Stimulated activated memory B cell treated with anti-CD40 and anti-IgM and Interleukin-4, amounts not matched to agents 10 μg/mL and 1 μg/mL and 100 μg/mL, for 72 hours (primary cell): ENCODE measurements around the gene KCNAB2.
A peak's percentile ranks its signal among the peaks of the same experiment; 100 is the strongest.

Experiments used
- ATAC-seq: fragments of 150-1000 bp; cut with Tn5 transposase; 2 replicates; pipeline ENCODE4 v1.10.0; 2021
- H3K27ac Mint-ChIP-seq: one replicate; pipeline ENCODE4 v1.8.0; 2022; ENCODE audit warnings: mild to moderate bottlenecking, mixed read lengths
- H3K27me3 Mint-ChIP-seq: one replicate; pipeline ENCODE4 v1.8.0; 2022; ENCODE audit warnings: mixed read lengths
- H3K36me3 Mint-ChIP-seq: one replicate; pipeline ENCODE4 v1.8.0; 2022; ENCODE audit warnings: mixed read lengths
- H3K4me1 Mint-ChIP-seq: one replicate; pipeline ENCODE4 v1.8.0; 2022; ENCODE audit warnings: mixed read lengths
- H3K4me3 Mint-ChIP-seq: one replicate; pipeline ENCODE4 v1.8.0; 2022; ENCODE audit warnings: mild to moderate bottlenecking, moderate library complexity, mixed read lengths
- H3K9me3 Mint-ChIP-seq: one replicate; pipeline ENCODE4 v1.8.0; 2022; ENCODE audit warnings: mixed read lengths

KCNAB2 gene

DNA sequence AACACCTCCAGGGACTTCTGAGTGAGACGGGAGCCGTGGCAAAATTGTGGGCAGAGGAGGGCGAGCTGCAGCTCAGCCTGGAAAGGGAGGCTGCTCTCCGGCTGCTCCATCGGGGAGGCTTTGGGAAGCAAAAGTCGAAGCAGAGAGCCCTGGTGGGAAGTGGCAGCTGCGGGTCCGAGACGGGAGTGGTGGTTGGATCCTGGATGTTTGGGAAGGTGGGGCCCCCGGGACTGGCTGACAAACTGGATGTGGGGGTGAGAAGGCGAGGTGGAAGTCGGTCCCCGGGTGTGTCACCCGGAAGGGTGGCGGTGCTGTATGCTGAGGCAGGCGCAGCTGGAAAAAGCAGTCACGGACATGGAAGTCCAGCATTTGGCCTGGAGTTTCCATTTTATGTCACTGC, 52.1 kb downstream of the KCNAB2 start:
- Mint-ChIP-seq H3K9me3 (no peaks in the 10 kb centered on the region), H3K4me3 (no peak overlapping the region), H3K36me3 (peaks cover 42% of the 10 kb centered on the region), H3K27me3 (no peaks in the 10 kb centered on the region), H3K27ac (no peak overlapping the region), H3K4me1 (peaks cover 6% of the 10 kb centered on the region)
- no peak for ATAC-seq

DNA sequence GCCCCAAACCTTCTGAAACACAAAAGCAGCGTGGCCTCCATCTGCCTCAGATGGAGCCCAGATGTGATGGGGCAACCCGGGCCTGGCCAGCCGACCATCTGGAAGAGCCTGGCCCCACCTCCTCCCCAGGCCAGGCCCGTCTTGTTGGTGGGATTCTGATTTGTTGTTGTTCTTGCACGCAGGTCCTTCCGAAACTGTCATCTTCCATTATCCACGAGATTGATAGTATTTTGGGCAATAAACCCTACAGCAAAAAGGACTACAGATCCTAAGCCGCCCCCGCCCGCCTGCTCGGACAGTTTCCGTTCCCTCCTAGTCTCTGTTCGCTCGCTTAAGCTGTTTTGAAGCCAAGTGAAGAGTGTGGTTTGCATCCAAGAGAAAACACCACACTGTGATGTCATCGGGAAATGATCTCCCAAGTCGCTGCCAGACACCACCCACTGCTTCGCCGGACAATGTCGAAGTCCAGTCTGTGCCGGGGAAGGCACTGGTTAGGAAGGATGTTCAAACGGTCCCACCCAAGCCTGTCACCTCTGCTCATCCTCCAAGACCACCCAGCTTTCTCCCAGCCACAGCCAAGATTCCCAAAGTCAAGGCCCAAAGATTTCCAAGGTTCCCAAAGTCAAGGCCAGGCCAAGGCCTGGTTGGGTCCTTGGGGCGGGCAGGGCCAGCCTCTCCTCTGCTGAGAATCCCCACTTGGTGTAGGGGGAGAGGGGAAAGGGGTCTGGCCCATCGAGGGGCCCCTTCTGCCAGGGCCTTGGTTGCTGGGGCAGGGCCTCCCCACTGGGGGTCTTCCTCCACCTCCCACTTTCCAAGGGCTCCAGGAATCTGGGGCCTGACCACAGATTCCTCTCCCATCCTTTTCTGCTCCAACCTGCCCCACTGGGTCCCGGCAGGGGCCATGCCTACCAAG, 52.9 kb downstream of the KCNAB2 start:
- no peak overlapping the region for H3K27ac Mint-ChIP-seq
- H3K36me3 Mint-ChIP-seq: peaks cover 36% of the 10 kb centered on the region
- peaks cover 6% of the 10 kb centered on the region for H3K4me1 Mint-ChIP-seq
- ATAC-seq: no peak
- no peaks in the 10 kb centered on the region for H3K27me3 Mint-ChIP-seq
- H3K9me3 Mint-ChIP-seq: no peaks in the 10 kb centered on the region
- no peak overlapping the region for H3K4me3 Mint-ChIP-seq

DNA sequence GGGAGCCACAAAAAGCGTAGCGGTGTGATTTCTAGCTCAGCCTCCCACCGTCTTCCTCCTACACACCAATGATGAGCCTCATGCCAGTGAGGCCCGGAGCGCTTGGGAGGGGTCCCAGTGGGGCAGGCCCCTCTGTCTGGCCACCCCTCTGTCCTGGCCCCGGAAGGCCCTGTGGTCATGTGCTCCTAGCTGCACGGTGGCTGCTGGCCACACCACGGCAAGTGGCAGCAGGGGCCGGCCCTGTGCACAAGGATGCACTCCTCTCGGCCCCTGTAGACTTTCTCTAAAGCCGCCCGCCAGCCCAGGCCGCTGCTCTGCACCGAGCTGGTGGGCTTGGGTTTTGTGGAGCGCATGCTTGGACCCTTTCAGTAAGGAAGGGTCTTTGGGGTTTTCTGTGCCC, 53.6 kb downstream of the KCNAB2 start:
- no peak overlapping the region for H3K27ac Mint-ChIP-seq
- no peak overlapping the region for H3K4me3 Mint-ChIP-seq
- ATAC-seq: no peak
- peaks cover 28% of the 10 kb centered on the region for H3K36me3 Mint-ChIP-seq
- H3K9me3 Mint-ChIP-seq: no peaks in the 10 kb centered on the region
- H3K27me3 Mint-ChIP-seq: no peaks in the 10 kb centered on the region
- H3K4me1 Mint-ChIP-seq: peaks cover 6% of the 10 kb centered on the region

DNA sequence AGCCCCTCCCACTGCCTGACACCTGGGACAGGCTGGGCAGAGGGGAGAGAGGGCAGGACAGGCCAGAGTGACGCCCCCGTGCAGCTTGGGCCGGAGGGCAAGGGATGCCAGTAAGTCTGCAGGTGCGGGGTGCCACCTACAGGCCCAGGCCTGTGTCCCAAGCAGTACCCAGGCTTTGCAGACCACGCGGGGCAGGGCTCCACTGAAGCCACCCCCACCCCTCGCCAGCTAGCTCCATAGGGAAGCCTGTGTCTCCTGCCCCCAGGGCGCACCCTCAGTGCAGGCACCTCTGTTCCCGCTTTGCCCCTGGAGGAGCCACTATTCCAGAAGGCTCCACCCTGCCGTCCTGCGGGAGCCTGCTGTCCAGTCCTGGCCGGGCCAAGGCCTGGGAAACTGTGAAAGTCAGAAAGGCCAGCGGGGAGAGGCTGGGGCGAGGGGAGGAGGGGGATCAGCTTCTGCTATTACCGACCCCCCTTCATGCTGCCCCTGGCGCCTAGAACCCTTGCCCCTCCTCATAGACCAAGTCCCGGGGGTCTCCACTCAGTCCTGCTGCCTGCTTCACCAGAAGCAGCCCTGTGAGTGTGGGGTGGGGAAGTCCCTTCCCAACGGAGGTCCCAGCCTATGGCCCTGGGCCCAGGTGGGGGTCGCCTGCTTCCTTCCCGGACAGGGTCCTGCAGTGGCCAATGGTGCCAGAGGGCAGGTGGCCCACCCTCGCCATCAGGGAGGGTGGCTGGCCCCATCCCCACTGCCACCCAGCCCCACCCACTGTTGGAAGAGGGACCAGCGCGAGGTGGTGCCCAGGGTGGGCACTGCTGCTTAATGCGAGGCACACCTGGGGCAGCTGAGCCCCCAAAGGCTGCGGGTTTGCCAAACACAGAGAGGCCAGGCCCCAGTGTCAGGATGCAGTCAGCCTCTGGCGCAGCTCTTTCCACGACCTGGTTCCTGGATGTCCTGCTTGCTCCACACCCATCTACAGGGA, 54.4 kb downstream of the KCNAB2 start:
- Mint-ChIP-seq H3K27me3 (peaks cover 6% of the 10 kb centered on the region), H3K36me3 (peaks cover 25% of the 10 kb centered on the region), H3K9me3 (no peaks in the 10 kb centered on the region), H3K4me3 (no peak overlapping the region), H3K4me1 (peaks cover 6% of the 10 kb centered on the region), H3K27ac (no peak overlapping the region)
- ATAC-seq: no peak

DNA sequence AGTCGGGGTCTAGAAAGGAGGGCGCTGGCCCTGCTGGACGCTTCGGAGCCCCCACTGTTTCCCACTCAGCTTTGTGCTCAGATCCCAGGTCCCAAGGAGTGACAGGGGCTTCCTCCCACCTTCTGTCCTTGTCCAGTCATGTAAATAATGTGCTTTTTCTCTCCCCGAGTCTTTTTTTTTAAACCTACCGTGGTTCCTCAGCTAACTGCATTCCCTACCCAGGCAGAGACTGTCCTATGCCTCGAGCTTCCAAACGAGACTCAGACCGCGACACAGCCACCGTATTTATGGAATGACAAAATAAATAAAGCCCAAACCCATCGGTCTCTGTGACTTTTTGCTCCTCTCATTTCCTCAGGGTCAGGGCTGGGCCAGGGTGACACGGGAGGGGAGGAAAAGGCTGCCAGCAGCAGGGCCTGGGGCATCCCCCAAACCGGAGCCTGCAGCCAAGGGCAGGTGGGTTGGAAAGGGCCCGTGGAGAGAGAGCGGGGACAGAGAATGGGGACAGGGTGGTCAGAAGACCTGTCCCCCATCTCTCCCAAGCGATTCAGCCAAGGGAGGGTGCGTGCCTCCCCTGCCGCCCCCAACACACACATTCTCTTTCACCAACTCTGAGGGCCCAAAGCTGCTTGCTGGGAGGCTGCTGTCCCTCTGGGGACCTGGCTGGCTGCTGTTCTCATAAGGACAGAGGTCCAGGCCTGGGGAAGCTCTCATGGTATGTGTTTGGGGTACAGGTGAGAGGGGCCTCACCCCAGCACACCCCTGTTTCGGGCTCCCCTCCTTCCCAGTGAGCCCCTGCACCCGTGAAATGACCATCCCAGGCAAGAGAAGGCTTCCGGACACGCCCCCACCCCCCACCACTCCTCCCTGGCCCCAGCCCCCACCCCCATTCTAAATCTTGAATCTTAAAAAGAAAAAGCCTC, 55.4 kb downstream of the KCNAB2 start:
- peaks cover 17% of the 10 kb centered on the region for H3K27me3 Mint-ChIP-seq
- H3K4me1 Mint-ChIP-seq: peaks cover 6% of the 10 kb centered on the region
- H3K4me3 Mint-ChIP-seq: no peak overlapping the region
- peaks cover 25% of the 10 kb centered on the region for H3K36me3 Mint-ChIP-seq
- no peak overlapping the region for H3K27ac Mint-ChIP-seq
- H3K9me3 Mint-ChIP-seq: no peaks in the 10 kb centered on the region
- no peak for ATAC-seq

DNA sequence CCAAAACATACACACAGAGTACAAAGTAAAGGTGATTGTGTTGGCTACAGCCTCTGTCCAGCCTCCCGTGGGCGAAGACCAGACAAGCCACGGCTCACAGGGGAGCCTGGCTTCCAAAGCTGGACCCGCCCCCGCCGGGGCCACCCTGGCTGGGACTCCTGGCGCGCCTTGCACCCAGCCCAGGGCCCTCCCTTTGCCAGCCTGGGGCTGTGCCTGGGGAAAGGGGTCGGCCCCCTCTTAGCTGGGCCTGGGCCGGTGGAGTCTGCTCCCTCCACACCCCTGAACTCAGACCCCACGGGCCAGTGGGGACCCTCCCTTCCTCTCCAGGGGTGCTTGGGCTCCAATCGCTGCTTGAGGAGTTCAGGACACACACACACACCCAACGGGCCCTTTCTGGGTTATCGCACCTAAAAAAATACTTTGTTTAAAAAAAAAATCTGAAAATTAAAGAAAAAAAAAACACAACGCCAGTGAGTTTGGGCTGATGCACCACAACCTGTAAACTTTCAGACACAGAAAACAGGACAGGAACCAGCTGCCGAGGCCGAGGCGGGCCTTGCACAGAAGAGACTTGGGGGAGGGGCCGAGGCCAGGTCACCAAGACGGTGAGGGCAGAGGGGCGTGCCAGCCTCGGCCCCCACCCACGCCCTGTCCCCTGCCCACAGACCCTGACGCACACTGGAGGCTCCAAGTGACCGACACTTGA, 56.3 kb downstream of the KCNAB2 start:
- Mint-ChIP-seq H3K4me1 (peaks cover 6% of the 10 kb centered on the region), H3K27me3 (peaks cover 24% of the 10 kb centered on the region), H3K9me3 (peaks cover 2% of the 10 kb centered on the region), H3K27ac (no peak overlapping the region), H3K4me3 (no peak overlapping the region), H3K36me3 (peaks cover 25% of the 10 kb centered on the region)
- peak; percentile 37 for ATAC-seq

DNA sequence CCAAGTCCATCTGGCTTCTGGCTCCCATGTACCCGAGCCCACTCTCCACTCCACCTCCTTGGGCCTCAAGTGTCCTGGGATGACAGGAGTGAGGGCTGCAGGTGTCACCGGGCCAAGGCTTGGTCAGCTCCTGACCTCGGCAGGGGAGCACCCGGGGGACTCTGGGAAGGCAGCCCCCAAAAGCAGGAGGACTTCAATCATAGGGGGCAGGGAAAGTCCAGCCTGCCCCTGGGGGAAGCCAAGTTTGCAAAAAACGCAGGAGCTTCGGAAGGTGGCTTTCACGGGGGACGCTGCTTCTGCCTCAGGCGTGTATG, 56.8 kb downstream of the KCNAB2 start:
- Mint-ChIP-seq H3K27ac (no peak overlapping the region), H3K27me3 (peaks cover 29% of the 10 kb centered on the region), H3K36me3 (peaks cover 21% of the 10 kb centered on the region), H3K4me1 (peaks cover 6% of the 10 kb centered on the region), H3K4me3 (no peak overlapping the region), H3K9me3 (peaks cover 7% of the 10 kb centered on the region)
- ATAC-seq: no peak

DNA sequence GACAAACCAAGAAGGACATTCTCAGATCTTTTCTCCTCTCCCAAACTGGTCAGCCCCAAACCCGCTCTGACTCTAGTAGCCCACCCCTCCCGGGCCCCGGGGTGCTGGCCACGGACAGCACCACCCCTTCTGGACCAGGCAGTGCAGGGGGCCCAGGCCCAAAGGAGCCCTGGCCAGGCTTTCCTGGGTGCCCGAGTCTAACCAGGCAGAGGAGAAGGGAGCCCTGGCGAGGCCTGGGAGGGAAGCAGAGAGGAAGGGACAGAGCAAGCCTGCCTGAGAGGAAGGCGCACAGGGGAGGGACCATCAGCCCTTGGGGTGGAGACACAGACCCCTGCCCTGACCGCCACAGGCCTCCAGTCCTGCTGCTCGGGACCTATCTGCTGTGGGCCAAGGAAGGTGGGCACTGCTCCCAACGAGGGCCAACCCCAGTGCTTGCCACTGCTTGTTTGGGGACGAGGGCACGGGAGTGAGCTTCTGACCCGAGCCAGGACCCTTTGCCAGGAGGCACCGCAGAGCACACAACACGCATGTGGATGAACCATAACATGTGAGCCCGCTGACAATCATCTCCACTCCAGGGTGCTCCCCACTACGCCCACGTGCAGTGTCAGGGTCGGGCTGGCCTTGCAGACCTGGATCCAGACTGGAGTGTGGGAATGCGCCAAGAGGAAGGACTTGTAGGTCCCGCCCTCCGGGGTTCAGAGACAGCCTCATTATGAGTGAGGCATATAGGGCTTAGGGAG, 57.6 kb downstream of the KCNAB2 start:
- H3K4me3 Mint-ChIP-seq: no peak overlapping the region
- peaks cover 13% of the 10 kb centered on the region for H3K36me3 Mint-ChIP-seq
- no peak for ATAC-seq
- peaks cover 37% of the 10 kb centered on the region for H3K27me3 Mint-ChIP-seq
- H3K4me1 Mint-ChIP-seq: peaks cover 6% of the 10 kb centered on the region
- no peak overlapping the region for H3K27ac Mint-ChIP-seq
- peaks cover 14% of the 10 kb centered on the region for H3K9me3 Mint-ChIP-seq

DNA sequence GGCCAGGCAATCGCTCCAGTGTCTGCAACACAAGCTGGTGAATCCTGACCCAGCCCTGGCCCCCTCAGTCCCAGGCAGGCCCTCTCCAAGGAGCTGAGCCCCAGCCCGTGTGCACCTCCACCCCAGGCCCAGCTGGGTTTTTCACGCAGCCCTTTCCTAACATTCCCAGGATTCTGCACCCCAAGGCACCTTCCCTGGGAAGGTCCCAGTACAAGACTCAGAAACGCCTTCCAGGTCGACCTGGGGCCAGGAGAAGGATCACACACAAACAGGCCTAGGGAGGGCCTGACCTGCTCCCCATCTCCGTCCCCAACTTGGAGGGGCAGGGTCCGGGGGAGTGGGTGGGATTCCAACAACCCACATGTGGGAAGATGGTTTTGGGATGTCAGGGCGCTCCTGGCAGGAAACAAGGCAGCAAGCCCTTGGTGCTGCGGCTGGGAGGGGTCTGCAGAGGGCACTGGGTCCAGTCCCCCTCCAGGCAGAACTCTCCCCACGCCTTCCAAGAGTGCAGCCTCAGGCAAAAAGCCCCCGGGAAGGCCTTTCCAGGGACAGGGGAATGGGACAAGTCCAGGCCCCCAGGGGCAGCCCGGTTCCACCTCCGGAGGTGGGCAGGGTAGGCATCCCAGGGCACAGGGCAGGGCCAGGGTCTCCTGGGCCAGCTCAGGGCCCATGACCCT, 58.3 kb downstream of the KCNAB2 start:
- Mint-ChIP-seq H3K36me3 (peaks cover 6% of the 10 kb centered on the region), H3K27ac (no peak overlapping the region), H3K4me3 (no peak overlapping the region), H3K9me3 (peaks cover 16% of the 10 kb centered on the region), H3K4me1 (peaks cover 6% of the 10 kb centered on the region), H3K27me3 (peaks cover 44% of the 10 kb centered on the region)
- ATAC-seq: no peak

DNA sequence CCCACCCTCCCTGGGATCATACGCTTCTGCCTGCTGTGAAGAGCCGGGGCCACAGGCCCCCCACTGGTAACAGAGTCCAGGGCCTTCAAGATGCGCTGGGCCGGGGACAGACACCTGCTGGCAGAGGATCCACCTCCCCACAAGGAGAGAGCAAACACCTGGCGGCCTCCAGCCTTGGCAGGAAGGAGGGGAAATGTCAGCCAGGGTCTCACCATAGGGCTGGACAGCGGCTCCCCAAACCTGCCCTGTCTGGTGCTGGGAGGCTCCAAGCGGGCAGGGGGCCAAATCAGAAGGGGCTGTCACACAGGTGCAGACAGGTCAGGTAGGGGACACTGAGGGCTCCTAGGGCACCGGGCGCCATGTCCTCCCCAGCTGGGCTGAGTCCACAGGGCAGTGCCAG, 58.9 kb downstream of the KCNAB2 start:
- Mint-ChIP-seq H3K9me3 (peaks cover 16% of the 10 kb centered on the region), H3K36me3 (no peaks in the 10 kb centered on the region), H3K27me3 (peaks cover 48% of the 10 kb centered on the region), H3K4me3 (no peak overlapping the region), H3K4me1 (peaks cover 6% of the 10 kb centered on the region), H3K27ac (no peak overlapping the region)
- ATAC-seq: no peak

DNA sequence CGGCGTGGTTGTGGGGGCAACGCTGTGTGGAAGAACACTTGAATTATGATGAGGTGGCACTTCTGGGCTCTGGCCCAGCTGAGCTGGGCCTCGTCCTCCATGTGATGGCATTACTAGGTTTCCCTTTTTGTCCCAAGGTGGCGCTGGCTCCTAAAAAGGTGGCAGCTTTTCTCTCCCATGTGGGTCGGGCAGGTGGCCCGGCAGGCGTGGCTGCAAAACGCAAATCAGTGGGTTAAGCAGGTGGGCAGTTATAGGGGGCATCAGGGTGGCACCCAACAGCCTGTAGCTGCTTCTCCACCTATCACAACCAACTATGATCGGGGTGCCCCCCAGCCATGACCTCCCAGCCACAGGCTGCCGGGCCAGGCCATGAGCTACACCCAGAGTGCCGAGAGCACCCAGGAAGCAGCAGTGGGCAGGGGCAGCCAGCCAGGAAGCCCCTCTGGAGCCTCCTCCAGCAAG, 59.6 kb downstream of the KCNAB2 start:
- no peak overlapping the region for H3K27ac Mint-ChIP-seq
- H3K27me3 Mint-ChIP-seq: peaks cover 48% of the 10 kb centered on the region
- peaks cover 16% of the 10 kb centered on the region for H3K9me3 Mint-ChIP-seq
- no peak overlapping the region for H3K4me3 Mint-ChIP-seq
- H3K4me1 Mint-ChIP-seq: peaks cover 6% of the 10 kb centered on the region
- no peaks in the 10 kb centered on the region for H3K36me3 Mint-ChIP-seq
- no peak for ATAC-seq

DNA sequence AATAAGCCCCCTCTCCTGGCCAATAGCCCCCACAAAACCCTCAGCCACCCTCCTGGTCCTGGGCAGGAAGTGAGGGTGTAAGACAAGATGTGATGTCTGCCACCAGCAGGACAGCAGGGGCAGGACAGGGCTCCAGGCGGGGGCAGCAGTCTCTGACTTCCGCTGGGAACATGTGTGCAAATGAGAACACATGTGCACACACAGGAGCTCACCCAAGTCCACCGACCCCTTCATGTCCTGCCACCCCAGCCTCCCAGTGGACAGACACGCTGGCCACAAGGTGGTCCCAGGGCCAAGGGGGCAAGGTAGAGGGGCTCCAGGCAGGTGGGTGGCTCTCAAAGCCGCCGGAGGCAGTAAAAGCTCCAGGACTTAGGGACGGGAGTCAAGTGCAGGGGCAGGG, 60.1 kb downstream of the KCNAB2 start:
- peaks cover 16% of the 10 kb centered on the region for H3K9me3 Mint-ChIP-seq
- H3K36me3 Mint-ChIP-seq: no peaks in the 10 kb centered on the region
- H3K4me3 Mint-ChIP-seq: no peak overlapping the region
- H3K4me1 Mint-ChIP-seq: peaks cover 6% of the 10 kb centered on the region
- ATAC-seq: no peak
- H3K27me3 Mint-ChIP-seq: peaks cover 48% of the 10 kb centered on the region
- H3K27ac Mint-ChIP-seq: no peak overlapping the region

DNA sequence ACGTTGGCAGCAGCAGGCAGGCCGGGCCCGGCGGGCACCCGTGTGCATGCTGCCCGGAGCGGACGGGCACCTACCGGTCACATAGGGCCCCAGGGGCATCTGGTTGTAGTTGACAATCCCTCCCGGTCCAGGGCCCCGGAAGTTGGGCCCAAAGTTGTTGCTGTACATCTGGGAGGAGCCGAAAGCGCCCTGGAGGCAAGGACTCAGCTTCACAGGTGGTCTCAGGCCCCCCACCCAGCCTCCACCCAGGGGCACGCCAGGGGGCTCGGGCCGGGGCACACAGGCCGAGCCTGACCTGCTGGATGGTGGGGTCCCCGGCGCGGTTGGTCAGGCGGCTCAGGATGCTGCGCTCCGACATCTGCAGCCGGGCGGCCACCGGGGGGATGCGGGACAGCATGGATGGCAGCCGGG, 60.6 kb downstream of the KCNAB2 start:
- peaks cover 48% of the 10 kb centered on the region for H3K27me3 Mint-ChIP-seq
- peaks cover 16% of the 10 kb centered on the region for H3K9me3 Mint-ChIP-seq
- H3K27ac Mint-ChIP-seq: no peak overlapping the region
- peaks cover under 1% of the 10 kb centered on the region for H3K4me1 Mint-ChIP-seq
- no peaks in the 10 kb centered on the region for H3K36me3 Mint-ChIP-seq
- ATAC-seq: no peak
- H3K4me3 Mint-ChIP-seq: no peak overlapping the region
